Stimulated activated CD4-positive, alpha-beta T cell treated with anti-CD3 and anti-CD28 coated beads, Interleukin-4, amount 100 ng/mL, for 24 hours (primary cell): ENCODE results near the gene AKR1C8.
"Not testable (repeated sequence)": the region's sequence is repeated elsewhere in the genome, so short reads cannot be mapped to it uniquely, and the experiment has no call there.

Experiments used
- DNase-seq: peaks from one replicate; pipeline ENCODE4 v3.0.0-alpha.2; 2020

Gene AKR1C8

DNA sequence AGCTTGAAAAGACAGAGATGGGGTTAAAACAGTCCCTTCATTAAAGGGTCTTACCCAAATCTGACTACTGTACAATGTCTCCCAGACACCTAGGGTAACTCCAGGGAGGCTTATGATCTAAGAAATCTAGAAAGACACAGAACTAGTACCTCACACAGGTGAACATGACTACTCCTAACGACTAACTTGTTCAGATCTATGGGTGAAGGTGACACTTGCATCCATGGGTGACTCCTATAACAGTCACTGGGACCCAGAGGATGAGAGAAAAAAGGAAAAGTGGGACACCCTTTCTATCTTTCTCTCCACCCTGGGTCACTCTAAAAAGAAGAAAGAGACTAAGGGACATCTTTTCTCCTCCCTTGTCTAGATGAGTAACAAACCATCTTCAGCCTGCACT lies 19.2 kb downstream of the AKR1C8 start:
- no peak for DNase-seq

DNA sequence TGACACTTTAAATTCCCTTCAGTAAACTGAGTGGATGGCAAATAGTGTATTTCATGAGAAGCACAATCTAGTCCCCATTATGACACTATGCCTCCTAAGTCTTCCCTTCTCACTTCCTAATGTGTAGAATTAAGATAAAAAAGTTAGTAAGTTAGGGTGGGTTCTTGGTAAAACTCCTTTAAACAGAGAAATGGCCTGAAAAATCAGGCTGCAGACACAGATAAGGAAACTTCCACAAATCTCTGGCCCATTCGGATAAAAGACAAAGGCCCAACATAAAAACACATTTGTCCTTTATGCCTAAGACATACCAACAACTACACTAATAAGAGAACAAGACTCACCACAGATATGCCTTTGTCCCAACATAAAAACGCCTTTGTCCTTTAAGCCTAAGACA lies 21.5 kb downstream of the AKR1C8 start:
- DNase-seq: no peak

DNA sequence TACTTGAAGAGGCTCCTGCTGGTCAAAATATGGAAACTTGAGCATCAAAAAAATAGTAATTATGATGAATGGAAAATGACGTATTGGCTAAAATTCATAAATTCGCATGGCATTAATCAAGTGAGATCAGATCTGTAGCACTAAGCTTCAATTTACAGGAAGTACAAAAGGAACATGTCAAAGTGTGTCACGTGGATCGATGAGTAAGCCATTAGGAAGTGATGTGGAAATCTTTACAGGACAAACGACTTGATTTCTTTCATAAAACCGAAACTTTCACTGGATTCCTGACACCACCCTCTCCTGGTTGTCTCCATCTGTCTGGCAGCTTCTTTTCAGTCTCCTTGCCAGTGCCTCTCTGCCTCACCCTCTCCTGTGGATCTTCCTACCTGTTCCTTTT lies 25.8 kb downstream of the AKR1C8 start:
- DNase-seq: no peak

DNA sequence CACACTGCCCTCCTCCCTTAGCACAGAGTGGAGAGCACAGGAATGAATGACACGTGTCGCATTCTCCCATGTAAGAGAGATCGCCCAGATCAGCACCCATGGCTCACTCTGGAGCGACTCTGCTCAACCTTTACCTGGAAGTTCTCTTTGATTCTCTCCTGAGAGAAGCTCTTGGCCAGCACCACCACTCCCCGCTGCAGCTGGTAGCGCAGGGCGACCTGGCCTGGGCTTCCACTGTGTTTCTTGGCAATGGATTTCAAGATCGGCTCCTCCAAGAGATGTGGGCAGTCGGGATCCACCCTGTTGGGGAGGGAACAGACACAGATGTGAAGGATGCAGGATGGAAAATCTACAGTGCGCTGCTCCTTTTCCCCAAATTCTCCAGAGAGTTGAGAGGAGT lies 27.4 kb downstream of the AKR1C8 start:
- DNase-seq: no peak

- DNase-seq: no peak
Observed at GRCh38 chr10:5155951-5156350, 29.0 kb downstream of the AKR1C8 start.

DNA sequence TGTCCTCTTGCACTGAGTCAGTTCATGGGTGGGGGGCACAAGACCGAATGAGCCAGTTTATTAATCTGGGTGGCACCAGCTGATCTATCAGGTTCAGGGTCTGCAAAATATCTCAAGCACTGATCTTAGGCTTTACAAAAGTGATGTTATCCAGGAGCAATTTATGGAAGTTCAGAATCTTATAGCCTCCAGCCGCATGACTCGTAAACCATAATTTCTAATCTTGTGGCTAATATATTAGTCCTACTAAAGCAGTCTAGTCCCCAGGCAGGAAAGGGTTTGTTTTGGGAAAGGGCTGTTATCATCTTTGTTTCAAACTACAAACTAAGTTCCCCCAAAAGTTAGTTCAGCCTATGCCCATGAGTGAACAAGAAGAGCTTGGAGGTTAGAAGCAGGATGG lies 33.9 kb downstream of the AKR1C8 start:
- DNase-seq: no peak

DNA sequence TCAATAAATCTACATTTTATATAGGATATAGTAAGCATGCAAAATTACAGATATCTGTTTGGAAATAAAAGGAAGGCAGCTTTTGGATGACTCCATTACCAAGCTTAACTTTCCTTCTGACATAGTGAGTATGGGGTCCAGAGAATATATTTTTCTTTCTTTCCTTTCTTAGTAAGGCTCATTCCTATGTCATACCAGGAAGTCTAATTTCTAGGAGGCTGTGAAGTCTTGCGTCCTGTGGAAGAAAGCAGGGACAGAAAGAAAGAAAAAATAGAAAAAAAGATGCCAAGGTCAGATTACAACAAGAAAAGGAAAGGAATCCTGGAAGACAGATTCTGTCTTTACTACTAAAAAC lies 36.3 kb downstream of the AKR1C8 start:
- DNase-seq: no peak

GRCh38 chr10:5147981-5148677 lies 36.8 kb downstream of the AKR1C8 start:
- no peak for DNase-seq

- DNase-seq: no peak
Observed at GRCh38 chr10:5147255-5147980, 37.5 kb downstream of the AKR1C8 start.

- DNase-seq: no peak
Observed at GRCh38 chr10:5146920-5147254, 38.1 kb downstream of the AKR1C8 start.

DNA sequence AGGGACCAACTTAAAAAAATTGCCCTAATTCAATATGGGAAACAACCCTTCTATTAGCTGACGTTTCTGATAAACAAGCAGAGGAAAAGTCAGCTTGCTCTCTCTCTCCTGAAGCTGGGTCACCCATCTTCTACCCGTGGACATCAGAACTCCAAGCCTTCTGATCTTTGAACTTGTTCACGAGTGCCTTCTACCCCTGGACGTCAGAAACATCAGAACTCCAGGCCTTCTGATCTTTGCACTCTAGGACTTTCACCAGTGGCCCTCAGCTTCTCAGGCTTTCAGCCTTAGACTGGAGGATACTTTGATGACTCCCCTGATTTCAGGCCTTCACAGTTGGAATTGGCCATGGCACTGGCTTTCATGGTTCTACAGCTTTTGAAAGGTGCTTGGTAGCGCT lies 41.8 kb downstream of the AKR1C8 start:
- no peak for DNase-seq

DNA sequence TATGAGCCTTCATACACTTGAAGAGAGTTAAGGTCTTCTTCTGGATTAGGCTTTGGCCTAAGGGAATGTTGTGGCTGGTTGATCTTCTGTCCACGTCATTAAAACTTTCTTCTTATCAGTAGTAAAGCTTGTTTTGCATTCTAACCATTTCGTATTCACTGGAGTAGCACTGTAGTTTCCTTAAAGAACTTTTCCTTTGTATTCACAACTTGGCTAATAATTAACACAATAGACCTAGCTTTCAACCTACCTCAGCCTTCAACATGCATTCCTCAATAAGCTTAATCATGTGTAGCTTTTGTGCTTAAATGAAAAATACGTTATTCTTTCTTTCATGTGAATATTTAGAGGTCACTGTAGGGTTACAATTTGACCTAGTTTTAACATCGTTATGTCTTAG lies 42.8 kb downstream of the AKR1C8 start:
- DNase-seq: no peak

DNA sequence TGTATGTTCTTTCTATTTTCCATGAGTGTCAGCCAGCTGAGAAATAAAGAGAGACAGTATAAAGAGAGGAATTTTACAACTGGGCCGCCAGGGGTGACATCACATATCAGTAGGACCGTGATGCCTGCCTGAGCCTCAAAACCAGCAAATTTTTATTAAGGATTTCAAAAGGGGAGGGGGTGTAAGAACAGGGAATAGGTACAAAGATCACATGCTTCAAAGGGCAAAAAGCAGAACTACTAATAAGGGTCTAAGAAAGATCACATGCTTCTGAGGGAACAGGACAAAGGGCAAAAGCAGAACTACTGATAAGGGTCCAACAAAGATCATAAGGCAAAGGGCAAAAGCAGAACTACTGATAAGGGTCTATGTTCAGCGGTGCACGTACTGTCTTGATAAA lies 47.3 kb downstream of the AKR1C8 start:
- not testable (repeated sequence) for DNase-seq

DNA sequence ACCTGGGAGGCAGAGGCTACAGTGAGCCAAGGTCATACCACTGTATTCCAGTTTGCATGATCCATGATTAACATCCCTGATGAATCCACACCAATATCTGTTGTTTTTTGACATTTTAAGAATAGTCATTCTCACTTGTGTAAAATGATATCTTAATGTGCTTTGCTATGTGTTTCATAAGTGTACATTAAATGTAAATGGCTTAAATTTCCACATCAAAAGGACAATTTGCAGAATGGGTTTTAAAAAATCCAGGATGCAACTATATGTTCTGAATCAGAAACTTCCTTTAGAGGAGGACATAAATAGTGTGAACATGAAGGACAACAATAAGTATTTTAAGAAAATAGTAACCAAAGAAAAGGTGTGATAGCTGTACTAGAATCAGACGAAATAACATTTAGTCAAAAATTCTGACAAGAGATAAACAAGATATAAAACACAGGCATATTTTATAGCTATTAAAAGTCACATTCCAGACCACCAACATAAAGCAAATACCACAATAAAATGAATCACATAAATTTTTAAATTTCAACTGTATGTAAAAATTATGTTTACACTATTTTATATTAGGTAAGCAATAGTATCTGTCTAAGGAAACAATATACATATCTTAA lies 48.4 kb downstream of the AKR1C8 start:
- no peak for DNase-seq

DNA sequence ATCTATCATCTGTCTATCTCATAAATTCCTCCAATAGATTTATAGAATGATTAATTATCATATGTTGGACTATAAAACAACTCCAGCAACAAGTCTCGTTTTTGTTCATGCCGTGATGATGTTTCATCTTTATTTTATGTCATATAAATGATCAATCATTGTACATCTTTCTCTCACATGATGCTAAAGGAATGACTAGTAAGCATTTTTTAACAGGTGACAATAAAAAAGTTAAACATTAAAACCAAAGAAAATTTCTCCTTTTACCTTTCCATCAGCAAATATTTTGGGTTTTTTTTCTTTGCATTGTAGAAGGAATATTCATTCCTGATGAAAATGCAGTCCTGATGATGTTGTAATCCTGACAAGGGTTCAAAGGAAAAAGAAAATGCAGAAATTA lies 49.4 kb downstream of the AKR1C8 start:
- DNase-seq: no peak

GRCh38 chr10:5125315-5126044 lies 59.5 kb downstream of the AKR1C8 start:
- no peak for DNase-seq

DNA sequence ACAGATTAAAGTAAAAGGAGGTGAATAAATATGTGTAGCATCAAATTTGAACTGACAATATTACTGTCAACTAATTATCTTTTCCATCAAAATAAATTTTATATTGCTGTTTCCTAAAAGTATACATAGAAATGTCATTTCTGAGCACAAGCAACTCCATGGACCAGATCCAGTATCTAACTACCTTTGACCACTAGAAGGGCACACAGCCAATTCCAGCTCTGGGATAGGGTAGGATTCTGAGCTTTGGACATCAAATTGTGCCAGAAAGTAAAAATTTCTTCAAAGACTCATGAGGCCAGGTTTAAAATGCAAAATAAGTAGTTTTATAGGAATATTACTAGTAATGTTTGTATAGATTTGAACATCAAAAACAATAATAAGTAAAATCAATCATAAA lies 61.1 kb downstream of the AKR1C8 start:
- DNase-seq: no peak

DNA sequence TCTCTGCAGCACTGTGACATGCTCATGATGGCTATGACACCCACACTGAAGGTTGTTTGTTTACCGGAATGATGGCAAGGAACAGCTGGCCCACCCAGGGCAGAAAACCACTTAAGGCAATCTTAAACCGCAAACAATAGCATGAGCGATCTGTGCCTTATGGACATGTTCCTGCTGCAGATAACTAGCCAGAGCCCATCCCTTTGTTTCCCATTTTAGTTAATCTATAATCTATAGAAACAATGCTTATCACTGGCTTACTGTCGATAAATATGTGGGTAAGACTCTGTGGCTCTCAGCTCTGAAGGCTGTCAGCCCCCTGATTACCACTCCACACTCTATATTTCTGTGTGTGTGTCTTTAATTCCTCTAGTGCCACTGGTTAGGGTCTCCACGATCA lies 65.0 kb downstream of the AKR1C8 start:
- DNase-seq: not testable (repeated sequence)

DNA sequence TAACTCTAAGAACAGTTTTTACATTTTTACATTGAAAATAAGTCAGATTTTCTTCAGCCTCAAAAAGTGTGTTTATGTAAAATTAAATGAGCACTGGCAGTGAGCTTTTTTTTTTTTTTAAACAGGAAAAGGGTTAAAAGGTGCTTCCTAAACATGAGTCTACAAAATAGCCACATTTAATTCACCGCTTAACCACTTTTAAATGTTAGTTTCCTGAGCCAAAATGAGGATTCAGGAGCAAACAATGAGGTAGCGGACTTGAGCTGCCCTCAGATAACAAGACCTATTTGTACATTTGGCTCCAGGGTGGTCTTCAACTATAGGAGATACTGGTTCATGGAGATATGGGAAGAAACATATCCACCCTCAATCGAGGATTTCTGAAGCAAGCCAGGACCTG lies 67.9 kb downstream of the AKR1C8 start:
- no peak for DNase-seq

GRCh38 chr10:5116621-5117020 lies 68.3 kb downstream of the AKR1C8 start:
- DNase-seq: no peak

DNA sequence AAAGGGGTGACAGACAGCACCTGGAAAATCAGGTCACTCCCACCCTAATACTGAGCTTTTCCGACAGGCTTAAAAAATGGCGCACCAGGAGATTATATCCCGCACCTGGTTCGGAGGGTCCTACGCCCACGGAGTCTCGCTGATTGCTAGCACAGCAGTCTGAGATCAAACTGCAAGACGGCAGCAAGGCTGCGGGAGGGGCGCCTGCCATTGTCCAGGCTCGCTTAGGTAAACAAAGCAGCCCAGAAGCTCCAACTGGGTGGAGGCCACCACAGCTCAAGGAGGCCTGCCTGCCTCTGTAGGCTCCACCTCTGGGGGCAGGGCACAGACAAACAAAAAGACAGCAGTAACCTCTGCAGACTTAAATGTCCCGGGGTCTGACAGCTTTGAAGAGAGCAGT lies 75.1 kb downstream of the AKR1C8 start:
- not testable (repeated sequence) for DNase-seq

GRCh38 chr10:5108658-5109416 lies 76.1 kb downstream of the AKR1C8 start:
- no peak for DNase-seq

DNA sequence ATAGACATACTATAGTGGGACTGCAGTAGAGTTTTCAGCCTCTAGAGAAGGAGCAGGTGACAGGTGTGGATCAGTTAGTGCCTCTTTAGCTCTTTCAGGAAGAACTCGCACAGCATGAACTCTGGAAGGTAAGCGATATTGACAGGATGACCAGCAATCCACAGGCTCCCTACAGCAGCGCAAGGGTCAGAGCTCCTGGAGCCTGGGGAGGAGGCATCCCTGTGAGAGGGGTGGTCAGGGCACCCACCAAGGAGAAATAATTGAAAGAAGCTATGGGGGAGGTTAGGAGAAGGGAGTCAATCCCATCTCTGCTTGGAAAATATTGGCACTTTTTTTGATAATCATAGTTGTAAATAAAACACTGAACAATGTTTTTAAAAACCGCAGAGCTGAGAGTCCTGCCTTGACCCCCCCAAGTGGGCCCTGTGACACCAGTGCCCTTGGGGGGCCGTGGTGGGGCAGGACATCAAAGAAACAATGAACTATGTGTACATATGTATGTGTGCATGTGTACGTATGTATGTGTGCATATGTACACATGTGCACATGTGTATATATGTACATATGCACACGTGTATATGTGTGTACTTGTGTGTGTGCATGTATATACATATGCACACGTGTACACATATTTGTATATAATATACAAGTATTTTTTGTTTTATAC lies 77.0 kb downstream of the AKR1C8 start:
- DNase-seq: no peak
